Measurements from ENCODE around the gene MMD.
"Not testable (repeated sequence)": the region's sequence is repeated elsewhere in the genome, so short reads cannot be mapped to it uniquely, and the experiment has no call there.

MMD gene, protein sequence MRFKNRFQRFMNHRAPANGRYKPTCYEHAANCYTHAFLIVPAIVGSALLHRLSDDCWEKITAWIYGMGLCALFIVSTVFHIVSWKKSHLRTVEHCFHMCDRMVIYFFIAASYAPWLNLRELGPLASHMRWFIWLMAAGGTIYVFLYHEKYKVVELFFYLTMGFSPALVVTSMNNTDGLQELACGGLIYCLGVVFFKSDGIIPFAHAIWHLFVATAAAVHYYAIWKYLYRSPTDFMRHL

DNA sequence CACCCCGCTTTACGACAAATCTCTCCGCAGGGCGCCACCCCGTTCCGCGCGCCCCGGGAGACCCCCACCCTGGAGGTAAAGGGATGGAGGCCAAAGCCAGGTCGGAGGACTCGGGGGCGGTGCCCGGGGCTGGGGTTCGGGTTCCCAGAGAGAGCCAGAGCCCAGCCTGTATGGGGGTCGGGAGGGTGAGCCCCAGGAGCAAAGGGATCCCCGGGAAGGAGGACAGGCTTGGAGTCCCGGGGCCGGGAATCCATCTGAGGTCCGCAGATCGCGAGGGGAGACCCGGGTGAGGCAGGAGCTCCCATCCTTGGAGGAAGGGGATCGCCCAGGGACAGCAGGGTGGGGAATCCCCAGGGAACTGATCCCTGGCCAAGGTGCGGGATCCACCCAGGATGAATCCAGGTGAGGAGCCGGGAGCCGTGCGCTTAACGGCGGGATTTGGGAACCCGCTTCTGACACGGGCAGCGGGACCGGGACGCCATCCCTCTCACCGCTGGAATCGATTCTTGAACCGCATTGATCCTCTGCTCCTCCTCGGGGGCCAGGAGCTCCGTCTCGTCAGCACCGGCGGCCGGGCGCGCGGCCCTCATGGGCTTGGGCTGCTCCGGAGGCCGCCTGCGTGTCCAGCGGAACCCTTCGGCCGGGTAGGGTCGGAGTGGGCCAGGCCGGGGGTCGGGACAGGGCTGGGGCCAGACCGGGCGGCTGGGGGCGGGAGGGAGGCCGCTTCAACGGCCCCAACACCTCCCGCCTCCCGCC lies at the start of gene MMD:
MMD (minus strand) TSS at position 657 of the 756 bp plus-strand sequence; CDS start at position 517, 140 bp downstream.
- FAIRE-seq: no peak

GRCh38 chr17:55466671-55467070 lies 45.0 kb upstream of the MMD start:
- FAIRE-seq: no peak

DNA sequence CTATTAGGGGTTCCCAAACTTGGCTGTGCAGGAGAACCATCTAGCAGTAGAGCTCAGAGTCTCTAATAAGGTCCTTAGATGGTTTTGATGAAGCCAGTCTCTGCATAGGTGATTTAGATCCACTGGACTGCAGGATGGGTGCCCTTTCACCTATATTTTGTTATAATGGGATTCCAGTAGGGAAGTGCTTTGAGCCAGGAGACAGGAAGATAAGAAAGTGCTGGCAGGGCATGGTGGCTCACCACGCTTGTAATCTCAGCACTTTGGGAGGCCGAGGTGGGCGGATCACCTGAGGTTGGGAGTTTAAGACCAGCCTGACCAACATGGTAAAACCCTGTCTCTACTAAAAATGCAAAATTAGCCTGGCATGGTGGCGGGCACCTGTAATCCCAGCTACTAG lies 44.1 kb upstream of the MMD start:
- not testable (repeated sequence) for FAIRE-seq

GRCh38 chr17:55463600-55463999 lies 42.0 kb upstream of the MMD start:
- FAIRE-seq: no peak

- no peak for FAIRE-seq
Measured at GRCh38 chr17:55462711-55463110, 41.1 kb upstream of the MMD start.

DNA sequence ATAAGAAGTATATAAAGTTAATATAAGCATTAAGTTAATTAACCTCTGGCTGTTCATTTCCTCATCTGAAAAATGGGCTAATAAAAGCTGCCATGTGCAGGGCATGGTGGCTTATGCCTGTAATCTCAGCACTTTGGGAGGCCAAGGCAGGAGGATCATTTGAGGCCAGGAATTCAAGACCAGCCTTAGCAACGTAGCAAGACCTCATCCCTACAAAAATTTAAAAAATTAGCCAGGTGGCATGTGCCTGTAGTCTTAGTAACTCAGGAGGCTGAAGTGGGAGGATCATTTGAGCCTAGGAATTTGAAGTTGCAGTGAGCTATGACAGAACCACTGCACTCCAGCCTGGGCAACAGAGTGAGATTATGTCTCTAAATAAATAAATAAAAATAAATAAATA lies 40.6 kb upstream of the MMD start:
- FAIRE-seq: no peak

DNA sequence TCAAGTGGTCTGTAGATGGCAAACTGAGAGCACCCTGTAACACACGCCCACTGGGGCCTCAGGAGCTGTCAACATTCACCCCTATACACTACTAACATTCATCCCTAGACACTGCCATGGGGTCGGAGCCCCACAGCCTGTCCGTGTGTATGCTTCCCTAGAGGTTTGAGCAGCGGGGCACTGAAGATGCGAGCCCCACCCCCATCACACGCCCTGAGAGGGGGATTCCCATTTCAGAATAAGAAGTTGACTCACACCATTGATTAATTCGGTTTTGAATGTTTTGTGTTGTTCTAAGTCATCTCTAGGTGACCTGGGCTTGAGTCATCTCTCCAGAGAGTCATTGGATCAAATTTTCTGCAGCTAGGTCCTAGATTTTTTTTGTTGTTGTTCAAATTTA lies 37.3 kb upstream of the MMD start:
- FAIRE-seq: no peak

- FAIRE-seq: no peak
Measured at GRCh38 chr17:55458287-55458900, 36.8 kb upstream of the MMD start.

GRCh38 chr17:55456307-55457240 lies 34.9 kb upstream of the MMD start:
- no peak for FAIRE-seq

DNA sequence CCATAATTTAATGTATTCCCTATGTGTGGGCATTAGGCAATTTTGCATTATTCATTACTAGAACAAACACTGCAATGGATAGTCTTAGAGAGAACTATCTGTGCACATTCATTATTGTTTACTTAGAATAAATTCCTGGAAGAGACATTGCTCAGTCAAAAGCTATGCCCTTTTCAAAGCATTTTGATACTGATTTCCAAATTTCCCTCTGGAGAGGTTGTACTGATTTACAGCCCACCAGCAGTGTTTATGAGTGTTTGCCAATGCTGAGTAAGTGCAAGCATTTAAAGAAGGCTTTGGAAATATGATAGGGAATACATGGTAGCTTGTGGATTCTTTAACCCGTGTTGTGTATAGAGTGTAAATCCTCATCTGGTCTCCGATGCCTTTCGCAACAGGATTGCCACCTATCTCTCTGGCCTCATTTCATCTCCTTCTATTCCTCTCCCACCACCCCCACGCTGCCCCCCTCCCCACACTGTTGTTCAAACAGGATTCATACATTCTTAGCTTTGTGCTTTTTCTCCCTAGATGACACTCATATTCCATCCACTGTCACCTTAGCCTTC lies 33.4 kb upstream of the MMD start:
- no peak for FAIRE-seq

DNA sequence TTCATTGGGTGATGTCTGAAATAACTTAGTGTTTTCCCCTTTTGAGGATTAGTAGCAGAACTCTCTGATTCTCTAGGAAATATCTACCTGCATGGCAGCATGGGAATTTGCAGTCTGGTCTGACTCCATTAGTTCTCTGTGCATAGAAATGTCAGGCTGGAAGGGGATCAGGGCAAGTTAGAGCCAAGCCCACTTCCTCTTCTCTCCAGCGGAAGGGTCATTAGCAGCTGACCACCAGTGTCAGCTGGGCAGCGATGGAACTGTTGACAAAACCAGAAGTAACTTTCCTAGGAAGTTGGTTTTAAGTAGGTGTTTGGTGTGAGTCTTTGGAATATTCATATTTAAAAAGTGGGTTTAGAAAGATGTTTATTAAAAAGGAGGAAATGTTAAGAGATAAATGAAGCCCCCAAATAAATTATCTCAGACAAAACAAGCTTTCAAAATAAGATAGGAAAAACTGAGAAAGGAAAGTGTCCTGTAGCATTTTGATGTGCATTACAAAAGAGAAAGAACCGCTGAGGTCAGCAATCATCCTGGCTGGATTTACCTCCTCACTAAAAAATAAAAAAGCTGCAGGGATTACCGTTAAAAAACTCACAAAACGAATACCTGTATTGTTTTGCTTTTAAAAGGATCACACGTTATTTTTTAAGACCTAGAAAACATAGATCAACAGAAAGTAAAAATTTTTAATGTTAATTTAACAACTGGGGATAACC lies 32.4 kb upstream of the MMD start:
- FAIRE-seq: no peak

- FAIRE-seq: no peak
Measured at GRCh38 chr17:55452139-55452790, 30.6 kb upstream of the MMD start.

DNA sequence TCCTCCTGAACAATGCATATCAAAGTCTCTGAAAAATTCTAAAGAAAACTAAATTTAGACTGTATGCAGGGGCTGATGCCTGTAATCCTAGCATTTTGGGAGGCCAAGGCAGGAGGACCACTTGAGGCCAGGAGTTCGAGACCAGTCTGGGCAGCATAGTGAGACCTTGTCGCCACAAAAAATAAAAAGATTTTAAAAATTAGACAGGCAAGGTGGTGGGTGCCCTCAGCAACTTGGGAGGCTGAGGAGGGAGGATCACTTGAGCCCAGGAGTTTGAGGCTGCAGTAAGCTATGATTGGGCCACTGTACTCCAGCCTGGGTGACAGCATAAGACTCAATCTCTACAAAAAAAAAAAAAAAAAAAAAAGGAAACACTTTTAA lies 30.1 kb upstream of the MMD start:
- FAIRE-seq: no peak

- FAIRE-seq: no peak
Measured at GRCh38 chr17:55451203-55451641, 29.6 kb upstream of the MMD start.

DNA sequence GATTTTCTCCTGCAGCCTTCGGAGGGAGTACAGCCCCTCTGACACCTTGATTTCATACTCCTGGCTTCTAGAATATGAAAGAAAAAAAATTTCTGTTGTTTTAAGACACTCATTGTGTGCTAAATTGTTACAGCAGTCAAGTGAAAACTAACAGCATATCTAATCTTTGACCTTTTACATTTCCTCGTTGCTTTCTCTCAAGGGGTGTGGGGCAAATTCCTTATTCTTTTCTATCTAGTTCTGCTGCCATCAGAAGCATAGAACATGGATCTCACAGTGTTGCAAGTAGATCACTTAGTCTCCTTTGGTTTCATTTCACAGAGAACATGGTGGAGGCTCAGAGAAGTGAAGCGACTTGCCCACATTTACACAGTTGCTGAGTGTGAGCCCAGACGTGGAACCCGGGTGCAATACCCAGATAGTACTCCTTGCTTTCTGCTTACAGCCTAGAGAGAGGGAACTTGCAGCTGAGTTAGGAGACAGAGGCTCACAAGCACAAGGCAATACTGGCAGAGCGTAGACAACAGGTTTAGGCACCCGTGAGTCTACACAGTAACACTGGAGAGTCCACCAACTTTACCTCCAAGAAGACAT lies 28.7 kb upstream of the MMD start:
- no peak for FAIRE-seq

DNA sequence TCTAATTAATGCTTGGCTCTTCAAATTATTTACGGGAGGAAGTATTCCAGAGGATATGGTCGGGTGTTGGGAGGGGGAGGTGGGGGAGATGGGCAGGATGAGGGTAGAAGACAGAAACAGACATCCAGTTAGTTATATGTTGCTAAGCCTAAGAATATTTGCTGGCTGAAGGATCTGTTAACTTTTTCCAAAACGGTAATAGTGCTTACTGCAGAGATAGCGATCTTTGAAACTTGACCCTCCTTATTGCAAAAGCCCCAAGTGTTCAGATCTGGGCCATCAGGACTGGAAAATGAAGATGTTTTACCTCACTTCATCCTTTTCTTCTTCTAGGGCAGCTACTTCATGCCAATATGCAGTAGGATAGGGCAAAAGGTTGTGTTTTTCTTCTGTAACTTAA lies 27.0 kb upstream of the MMD start:
- FAIRE-seq: no peak

DNA sequence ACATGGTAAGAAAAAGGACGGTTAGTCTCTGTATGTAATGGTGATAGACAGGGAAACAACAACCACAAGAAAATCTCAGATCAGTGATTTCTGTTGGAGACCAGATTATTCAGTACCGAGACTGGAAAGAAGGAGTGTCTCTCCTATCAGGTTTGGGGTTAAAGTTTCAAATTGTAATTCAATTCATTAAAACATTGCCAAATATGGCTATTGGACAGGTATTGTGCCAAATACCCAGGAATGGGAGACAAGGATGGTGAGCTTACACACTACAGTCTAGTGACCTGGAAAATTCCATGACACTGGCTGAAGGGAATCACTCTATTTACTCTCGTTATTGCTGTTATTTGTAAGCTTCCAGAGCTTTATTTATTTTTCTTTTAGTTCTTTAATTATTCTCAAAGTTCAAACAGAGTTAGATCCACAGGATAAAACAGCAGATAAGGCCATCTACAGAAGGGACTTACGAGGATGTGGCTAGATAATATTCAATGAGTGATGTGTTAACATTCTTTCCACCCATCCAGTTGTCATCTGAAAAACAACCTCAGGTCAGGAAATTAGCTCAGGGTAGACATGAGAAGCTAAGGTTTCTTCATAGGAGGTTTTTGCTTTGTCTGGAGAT lies 25.1 kb upstream of the MMD start:
- no peak for FAIRE-seq

GRCh38 chr17:55446004-55446403 lies 24.4 kb upstream of the MMD start:
- FAIRE-seq: not testable (repeated sequence)

DNA sequence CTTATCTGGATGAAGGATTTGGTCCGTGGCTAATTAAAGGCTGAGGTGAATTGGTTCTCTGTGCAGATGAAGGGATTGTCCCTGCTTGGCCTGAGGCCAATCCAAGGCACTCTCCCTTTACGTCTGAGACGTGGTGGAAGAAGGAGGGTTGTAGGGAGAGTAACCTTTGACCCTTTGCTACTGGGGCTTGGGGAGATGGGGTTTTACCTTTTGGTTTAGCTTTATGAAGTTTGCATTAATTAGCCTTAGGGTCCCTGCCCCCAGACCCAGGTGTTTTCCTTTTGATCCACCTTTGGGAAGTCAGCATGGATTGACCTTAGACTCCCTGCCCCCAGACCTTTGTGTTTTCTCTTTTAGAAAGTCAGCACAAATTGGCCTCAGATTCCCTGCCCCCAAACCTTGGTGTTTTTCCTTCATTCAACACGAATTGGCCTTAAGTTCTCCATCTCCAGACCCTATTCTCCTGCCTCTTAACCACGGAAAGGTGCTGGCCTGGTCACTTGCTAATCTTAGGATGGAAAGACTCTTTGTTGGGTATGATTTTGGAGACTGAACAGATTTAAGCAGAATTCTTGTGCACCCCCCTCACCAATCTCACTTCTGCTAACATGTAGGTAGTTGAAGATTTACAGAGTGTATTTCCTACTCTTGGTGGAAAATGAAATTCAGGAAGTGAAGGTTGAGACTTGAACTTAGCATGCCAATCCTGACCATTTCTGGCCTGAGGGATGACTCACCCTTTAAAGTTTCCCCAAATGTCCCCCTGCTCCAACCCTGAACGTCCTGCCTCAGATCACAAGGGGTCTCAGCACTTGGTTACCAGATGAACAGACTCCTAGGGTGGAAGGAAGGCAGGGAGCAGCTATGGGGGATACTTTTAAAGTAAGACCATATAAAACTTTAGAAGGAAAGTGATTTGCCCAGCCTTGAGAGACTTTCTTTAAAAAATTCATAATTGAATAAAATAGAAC lies 23.1 kb upstream of the MMD start:
- no peak for FAIRE-seq

Measured in G401.6 (cell line).